Prostate gland (tissue), 2 donors: ENCODE results near the gene MEGF9. TPM values are rescaled to one million over a fixed set of nuclear protein-coding genes. Genes with fewer than 3 reads are reported as not detected.

Experiments used
- DNase-seq: peaks from one replicate; pipeline ENCODE4 v3.0.0-alpha.2; 2019; ENCODE audit warnings: low spot score
- H3K27ac ChIP-seq, 2 donors: fragments of 200-600 bp; sonication (generic); 2 replicates each; pipeline ENCODE4 v1.5.1; 2017 to 2019
- H3K27me3 ChIP-seq: fragments of 200-600 bp; sonication (generic); replicated peaks from 2 replicates; pipeline ENCODE4 v1.5.1; 2019; ENCODE audit not compliant: insufficient read depth
- H3K36me3 ChIP-seq, 2 donors: fragments of 200-600 bp; sonication (generic); 1 replicate in 1 of 2; 2 replicates in 1 of 2; pipeline versions ENCODE4 v1.5.1 to v1.8.1; 2017 to 2019
- H3K4me1 ChIP-seq: fragments of 200-600 bp; sonication (generic); replicated peaks from 2 replicates; pipeline ENCODE4 v1.5.1; 2019
- H3K4me3 ChIP-seq, 2 donors: fragments of 200-600 bp; sonication (generic); 2 replicates each; pipeline ENCODE4 v1.5.1; 2017 to 2019
- H3K9me3 ChIP-seq: fragments of 200-600 bp; sonication (generic); 2 replicates; pipeline ENCODE4 v1.5.1; 2017
- CTCF ChIP-seq, 4 experiments: fragments of 200-600 bp in 2 of 4; fragments of 450-650 bp in 2 of 4; sonication (generic) in 2 of 4; IDR thresholded peaks; 1 replicate in 3 of 4; 2 replicates in 1 of 4; pipeline ENCODE4 v1.5.1; 2016 to 2019; ENCODE audit warnings: antibody characterized with exemption in 4 of 4, mild to moderate bottlenecking in 2 of 4, moderate library complexity in 2 of 4
- POLR2A ChIP-seq: fragments of 450-650 bp; IDR thresholded peaks from one replicate; pipeline ENCODE4 v1.6.1; 2016; ENCODE audit warnings: antibody characterized with exemption, mild to moderate bottlenecking
- POLR2AphosphoS5 ChIP-seq: sonication (generic); formaldehyde crosslinking; IDR thresholded peaks from one replicate; pipeline ENCODE4 v1.6.1; 2017; ENCODE audit warnings: antibody characterized with exemption
- WGBS: methylation state at CpG from one replicate; pipeline ENCODE4 v1.1.5; 2018; 5-methylcytosine and 5-hydroxymethylcytosine counted together
- intact Hi-C: fragments of 100-400 bp; cut with DNase I; formaldehyde crosslinking; loops from one replicate; pipeline ENCODE4 v1.14.2; 2022
- total RNA-seq, 2 donors: library from RNA; depleted of rRNA; stranded (reverse); fragments of >200 nt; gene quantifications; one replicate each; pipeline ENCODE4 v1.1.0, GENCODE V29; 2016

MEGF9 gene
- total RNA-seq, 2 donors from 2014 or later, result 12.0 to 25.3 TPM

- DNase-seq, result no peak
- Histone ChIP-seq H3K4me1 (no peaks in the 10 kb centered on the region), H3K27ac (no peak overlapping the region), H3K9me3 (no peaks in the 10 kb centered on the region), H3K4me3 (no peak overlapping the region), H3K36me3 (no peaks in the 10 kb centered on the region), H3K27me3 (no peaks in the 10 kb centered on the region)
- intact Hi-C loops, result no loop called here
- TF ChIP-seq CTCF (IDR thresholded peaks at IDR 0.05) (no peak), POLR2AphosphoS5 (no peak), POLR2A (no peak)
Observed at GRCh38 chr9:120616966-120617935, 97.0 kb downstream of the MEGF9 start.

- TF ChIP-seq POLR2AphosphoS5, result no peak
- no peak for TF ChIP-seq POLR2A
- no peaks in the 10 kb centered on the region for H3K4me1 ChIP-seq
- DNase-seq, result no peak
- no peak overlapping the region for H3K27ac ChIP-seq
- intact Hi-C loops, result no loop called here
- H3K4me3 ChIP-seq, result no peak overlapping the region
- H3K9me3 ChIP-seq, result no peaks in the 10 kb centered on the region
- no peaks in the 10 kb centered on the region for H3K27me3 ChIP-seq
- H3K36me3 ChIP-seq, result no peaks in the 10 kb centered on the region
- 77% methylated on average over 1 of the region's 1 CpG for WGBS
Observed at GRCh38 chr9:120612218-120612617, 102.1 kb downstream of the MEGF9 start.

GRCh38 chr9:120611690-120612068, 102.6 kb downstream of the MEGF9 start:
- no peak overlapping the region for H3K4me3 ChIP-seq
- intact Hi-C loops, result no loop called here
- WGBS, result 100% methylated on average over 1 of the region's 1 CpG
- H3K36me3 ChIP-seq, result no peaks in the 10 kb centered on the region
- no peaks in the 10 kb centered on the region for H3K9me3 ChIP-seq
- no peaks in the 10 kb centered on the region for H3K4me1 ChIP-seq
- no peaks in the 10 kb centered on the region for H3K27me3 ChIP-seq
- DNase-seq, result no peak
- TF ChIP-seq POLR2A (no peak), POLR2AphosphoS5 (no peak), CTCF (IDR thresholded peaks at IDR 0.05) (no peak)
- no peak overlapping the region for H3K27ac ChIP-seq

- Histone ChIP-seq H3K27me3 (no peaks in the 10 kb centered on the region), H3K36me3 (no peaks in the 10 kb centered on the region), H3K4me3 (no peak overlapping the region), H3K9me3 (no peaks in the 10 kb centered on the region), H3K4me1 (no peaks in the 10 kb centered on the region), H3K27ac (no peak overlapping the region)
- no peak for TF ChIP-seq CTCF (IDR thresholded peaks at IDR 0.05)
- intact Hi-C loops, result no loop called here
- DNase-seq, result no peak
Observed at GRCh38 chr9:120610975-120611689, 103.1 kb downstream of the MEGF9 start.

- no peak overlapping the region for H3K4me3 ChIP-seq
- no peak for TF ChIP-seq POLR2AphosphoS5
- TF ChIP-seq POLR2A, result no peak
- TF ChIP-seq CTCF (IDR thresholded peaks at IDR 0.05), result no peak
- 94% methylated on average over 2 of the region's 2 CpGs for WGBS
- H3K27ac ChIP-seq, result no peak overlapping the region
- H3K27me3 ChIP-seq, result no peaks in the 10 kb centered on the region
- DNase-seq, result no peak
- intact Hi-C loops, result no loop called here
- H3K36me3 ChIP-seq, result no peaks in the 10 kb centered on the region
- no peaks in the 10 kb centered on the region for H3K4me1 ChIP-seq
- no peaks in the 10 kb centered on the region for H3K9me3 ChIP-seq
Observed at GRCh38 chr9:120609636-120610035, 104.6 kb downstream of the MEGF9 start.
